HG03432 (cell line): Measurements from ENCODE around the gene DOLK.
A peak's percentile ranks its signal among the peaks of the same experiment; 100 is the strongest.
"Not testable (repeated sequence)": the region's sequence is repeated elsewhere in the genome, so short reads cannot be mapped to it uniquely, and the experiment has no call there.

ENCODE experiments used
- ATAC-seq: cut with Tn5 transposase; IDR thresholded peaks from one replicate; pipeline ENCODE4 v1.9.1; 2021; ENCODE audit warnings: mild to moderate bottlenecking, moderate library complexity; ENCODE audit not compliant: unreplicated experiment

Gene DOLK

DNA sequence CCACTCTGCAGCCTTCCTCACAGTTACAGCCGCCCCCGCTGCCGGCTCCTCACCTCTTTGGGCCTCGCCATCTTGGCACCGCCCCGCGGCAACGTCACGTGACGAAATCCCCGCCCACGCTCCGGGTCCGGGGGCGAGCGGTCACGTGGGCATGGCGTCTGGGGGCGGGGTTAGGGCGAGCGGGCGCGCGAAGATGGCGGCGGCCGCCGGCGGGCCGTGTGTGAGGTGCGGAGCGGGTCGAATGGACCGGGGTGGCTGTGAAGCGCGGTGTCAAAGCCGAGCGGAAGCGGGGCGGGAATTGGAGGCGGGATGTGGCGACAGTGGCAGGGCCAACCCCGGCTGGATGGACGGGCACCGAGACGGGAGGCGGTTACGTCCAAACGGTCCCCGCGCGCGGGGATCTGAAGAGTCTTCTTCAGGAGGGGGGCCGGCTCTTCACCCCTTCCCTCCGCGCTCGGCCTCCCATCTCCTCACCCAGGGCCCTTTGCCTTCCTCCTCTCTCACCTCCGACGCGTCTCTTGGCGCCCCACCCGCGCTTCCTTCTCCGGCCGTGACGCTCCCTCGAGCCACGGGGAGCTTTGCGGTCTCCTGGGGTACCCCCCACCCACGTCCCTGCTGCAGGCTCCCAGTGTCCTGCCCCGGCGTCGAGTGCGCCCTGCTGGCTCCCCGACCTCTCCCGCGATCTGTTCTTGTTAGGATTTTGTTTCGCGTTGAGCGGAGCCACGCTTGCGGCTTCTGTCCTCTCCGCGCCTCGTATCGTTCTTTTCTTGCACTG, at the start of gene DOLK, which contains the start of gene NUP188:
Gene DOLK (minus strand): TSS at position 77 of the 775 bp plus-strand sequence. CDS start 300 bp downstream, outside the sequence.
Gene NUP188 (plus strand): TSS at position 173 of the 775 bp plus-strand sequence. CDS start 21 bp downstream, at position 194.
- ATAC-seq = peak; percentile 74

DNA sequence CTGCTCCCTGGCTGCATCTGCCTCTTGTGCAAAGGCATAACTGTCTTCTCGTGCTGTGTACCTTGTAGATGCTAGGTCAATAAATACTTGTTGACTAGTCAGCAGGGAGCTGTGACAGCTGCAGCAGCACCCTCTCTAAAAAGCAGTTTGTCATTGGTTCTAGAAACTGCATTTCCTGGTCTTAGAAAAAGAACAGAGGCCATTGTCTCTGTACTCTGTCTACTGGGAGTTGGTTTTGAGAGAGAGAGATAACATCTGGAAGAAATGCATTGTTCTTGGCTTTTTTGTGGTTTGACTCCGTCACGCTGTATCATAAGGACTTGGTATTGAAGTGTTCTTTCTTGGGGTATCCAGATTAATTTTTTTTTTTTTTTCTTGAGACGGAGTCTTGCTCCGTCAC, 48.4 kb upstream of the DOLK start:
- ATAC-seq = no peak

- no peak for ATAC-seq
Observed at GRCh38 chr9:128992995-128993394, 45.6 kb upstream of the DOLK start.

DNA sequence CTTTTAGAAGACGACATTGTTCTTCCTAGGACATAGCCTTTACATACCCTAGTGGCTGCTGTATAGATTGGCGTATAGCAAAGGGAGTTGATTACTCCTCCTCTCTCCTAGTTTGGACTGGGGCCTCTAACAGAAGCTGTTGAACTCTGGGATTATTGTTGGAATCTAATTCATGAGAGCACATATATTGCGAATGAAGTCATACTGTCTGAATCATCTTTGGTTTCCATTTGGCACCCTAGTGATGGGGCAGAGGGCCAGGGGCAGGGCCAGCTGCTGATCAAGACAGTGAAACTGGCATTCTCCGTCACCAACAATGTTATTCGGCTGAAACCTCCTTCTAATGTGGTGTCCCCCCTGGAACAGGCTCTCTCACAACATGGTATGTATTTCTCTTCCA, 40.4 kb upstream of the DOLK start:
- no peak for ATAC-seq

DNA sequence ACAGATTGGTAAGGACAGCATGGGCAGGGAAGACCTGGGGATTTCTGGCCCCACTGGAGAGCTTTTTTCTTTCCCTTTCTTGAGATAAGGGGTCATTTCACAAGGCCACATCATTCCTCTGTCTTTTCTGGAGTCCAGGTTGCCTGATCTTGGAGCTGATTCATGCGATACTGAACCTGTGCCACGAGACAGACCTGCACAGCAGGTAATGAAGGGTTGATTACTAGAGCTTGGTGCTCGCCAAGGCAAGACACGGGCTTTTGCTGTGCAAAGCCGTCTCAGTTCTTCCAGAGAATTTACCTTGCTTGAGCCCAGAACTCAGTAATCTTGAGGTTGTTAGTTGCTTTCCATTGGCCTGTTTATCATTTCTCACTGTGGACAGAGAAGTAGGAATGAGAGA, 39.3 kb upstream of the DOLK start:
- ATAC-seq = no peak

DNA sequence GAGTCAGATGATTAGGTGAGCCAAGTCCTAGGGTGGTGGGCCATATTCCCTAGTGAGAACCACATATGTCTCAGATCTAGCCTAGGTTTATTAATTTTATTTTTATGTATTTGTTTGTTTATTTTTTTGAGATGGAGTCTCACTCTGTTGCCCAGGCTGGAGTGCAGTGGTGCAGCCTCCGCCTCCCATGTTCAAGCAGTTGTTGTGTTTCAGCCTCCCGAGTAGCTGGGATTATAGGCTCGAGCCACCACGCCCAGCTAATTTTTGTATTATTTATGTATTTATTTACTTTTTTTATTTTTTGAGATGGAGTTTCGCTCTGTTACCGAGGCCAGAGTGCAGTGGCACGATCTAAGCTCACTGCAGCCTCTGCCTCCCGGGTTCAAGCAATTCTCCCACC, 36.1 kb upstream of the DOLK start:
- no peak for ATAC-seq

- ATAC-seq = no peak
Observed at GRCh38 chr9:128979111-128979510, 31.7 kb upstream of the DOLK start.

DNA sequence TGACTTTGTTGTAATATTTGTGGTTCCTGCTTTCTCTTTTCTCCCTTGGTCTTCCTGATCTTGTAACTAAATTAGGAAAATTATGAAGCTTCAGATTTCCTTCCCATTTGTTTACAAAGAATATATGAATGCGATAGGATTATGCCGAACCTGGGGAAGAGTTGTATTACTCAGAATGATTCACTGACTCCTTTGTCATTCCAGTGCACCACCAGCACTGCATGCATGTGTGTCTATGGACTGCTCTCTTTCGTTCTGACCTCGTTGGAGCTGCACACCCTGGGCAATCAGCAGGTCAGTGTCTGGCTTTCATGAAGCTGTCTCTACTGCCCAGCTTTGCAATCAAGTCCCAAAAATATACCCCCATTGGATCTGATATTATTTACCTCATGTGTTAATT, 25.6 kb upstream of the DOLK start:
- no peak for ATAC-seq

GRCh38 chr9:128969491-128969890, 22.1 kb upstream of the DOLK start:
- no peak for ATAC-seq

DNA sequence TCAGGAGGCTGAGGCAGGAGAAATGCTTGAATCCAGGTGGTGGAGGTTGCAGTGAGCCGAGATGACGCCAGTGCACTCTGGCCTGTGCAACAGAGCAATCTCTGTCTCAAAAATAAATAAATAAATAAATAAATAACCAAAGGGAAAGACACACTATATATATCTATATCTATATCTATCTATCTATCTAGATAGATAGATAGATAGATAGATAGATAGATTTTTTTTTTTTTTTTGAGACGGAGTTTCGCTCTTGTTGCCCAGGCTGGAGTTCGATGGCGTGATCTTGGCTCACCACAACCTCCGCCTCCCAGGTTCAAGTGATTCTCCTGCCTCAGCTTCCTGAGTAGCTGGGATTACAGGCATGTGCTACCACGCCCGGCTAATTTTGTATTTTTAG, 14.0 kb upstream of the DOLK start:
- ATAC-seq = not testable (repeated sequence)

DNA sequence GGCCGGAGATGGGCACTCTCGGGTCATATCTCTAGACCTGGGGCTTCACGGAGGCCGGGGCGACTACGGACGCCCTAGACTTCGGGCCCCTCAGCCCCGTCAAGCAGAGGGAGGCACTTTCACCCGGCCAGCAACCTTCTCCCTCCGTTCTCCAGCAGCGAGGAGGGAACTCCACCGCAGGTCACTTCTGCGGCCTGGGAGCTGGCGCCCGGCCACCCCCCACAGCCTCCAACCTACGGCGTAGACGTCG, 201 bp downstream of the DOLK start:
- ATAC-seq = no peak

GRCh38 chr9:128946571-128947276, 679 bp downstream of the DOLK start:
- no peak for ATAC-seq

- ATAC-seq = no peak
Observed at GRCh38 chr9:128945798-128946501, 1.5 kb downstream of the DOLK start.

- not testable (repeated sequence) for ATAC-seq
Observed at GRCh38 chr9:128944966-128945365, 2.4 kb downstream of the DOLK start.

- ATAC-seq = no peak
Observed at GRCh38 chr9:128943832-128944620, 3.4 kb downstream of the DOLK start.

DNA sequence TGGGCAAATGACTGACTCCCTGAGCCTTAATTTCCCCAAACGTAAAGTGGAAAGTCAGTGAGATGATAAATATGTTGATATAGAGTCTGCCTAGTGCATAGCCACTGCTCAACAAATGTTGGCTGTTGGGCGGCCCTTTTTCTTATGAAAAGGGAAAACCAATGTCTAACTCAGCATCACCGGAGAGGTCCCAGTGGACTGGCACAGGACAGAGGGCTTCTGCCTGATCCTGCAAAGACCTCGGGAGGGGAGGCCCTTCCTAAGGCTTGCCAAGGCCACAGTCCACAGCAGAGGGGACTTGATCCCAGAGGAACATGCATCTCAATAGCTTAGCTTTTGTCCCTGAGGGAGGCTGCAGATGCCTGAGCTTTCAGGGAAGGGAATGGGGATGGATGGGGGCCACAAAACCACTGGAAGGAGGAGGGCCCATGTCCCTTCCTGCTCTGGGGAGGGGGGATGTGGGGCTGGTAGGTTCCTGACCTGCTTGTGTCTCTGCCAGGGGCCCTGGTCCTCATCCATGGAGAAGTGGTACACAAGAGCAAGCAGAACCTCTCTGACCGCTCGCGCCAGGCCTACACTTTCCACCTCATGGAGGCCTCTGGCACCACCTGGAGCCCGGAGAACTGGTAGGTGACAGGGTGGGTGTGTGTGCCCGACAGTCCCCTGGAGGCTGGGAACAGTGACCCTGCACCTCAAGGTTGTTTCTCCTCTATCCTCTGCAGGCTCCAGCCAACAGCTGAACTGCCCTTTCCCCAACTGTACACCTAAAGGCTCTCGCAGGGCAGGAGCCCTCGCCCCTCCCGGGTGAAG, 6.3 kb downstream of the DOLK start:
- no peak for ATAC-seq

DNA sequence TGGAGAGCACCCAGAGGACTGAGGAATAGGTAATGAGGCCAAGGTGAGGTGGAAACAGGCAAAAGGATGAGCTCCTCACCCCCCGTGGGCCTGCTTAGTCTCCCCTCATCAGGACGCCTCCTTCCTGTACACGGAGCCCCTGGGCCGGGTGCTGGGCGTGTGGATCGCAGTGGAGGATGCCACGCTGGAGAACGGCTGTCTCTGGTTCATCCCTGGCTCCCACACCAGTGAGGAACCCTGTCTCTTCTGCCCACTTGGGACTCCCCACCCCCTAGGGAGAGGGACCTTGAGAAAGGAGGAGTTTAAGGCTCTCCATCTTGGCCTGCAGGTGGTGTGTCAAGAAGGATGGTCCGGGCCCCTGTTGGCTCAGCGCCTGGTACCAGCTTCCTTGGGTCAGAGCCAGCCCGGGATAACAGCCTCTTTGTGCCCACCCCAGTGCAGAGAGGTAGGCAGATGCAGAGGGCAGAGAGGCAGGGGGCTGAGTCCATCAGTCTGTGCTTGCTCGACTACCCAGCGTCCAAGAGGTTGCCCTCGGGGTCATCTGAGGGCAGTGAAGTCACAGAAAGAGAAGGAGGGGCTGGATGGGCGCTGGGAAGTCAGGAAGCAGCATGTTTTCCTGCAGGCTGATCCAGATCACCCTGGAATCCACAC, 7.0 kb downstream of the DOLK start:
- no peak for ATAC-seq

DNA sequence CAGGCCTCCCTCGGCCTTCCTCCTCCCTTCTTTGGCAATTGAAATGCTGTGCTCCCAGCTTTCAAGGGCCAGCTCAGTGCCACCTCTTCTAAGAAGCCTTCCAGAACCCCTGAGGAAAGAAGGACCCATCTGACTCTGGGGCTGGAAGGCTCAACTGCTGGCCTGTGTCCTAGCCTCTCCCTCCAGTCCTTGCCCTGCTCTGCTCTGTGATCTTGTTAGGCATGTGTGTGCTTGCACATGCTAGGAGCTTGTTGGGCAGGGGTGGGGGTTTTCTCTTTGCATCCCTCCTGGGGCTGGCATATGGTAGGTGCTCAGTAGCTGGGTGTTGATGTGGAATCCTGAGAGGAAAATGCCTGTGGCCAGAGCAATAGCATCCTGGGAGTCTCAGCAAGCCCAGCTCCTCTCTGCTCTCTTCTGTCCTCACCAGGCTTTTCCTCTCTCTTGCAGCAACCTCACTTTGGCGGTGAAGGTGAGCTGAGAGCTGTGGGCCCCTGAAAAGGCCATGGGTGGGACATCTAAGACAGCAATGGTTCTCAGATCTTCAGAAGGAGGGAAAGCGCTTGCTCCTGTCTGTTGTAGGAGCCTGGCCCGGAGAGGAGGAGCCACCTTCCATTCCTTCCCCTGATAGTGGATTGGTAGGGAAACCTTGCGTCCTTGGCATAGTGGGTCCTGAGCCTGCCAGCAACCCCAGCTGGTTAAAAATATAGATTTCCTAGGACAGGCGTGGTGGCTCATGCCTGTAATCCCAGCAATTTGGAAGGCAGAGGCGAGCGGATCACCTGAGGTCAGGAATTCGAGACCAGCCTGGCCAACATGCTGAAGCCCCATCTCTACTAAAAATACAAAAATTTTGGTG, 9.9 kb downstream of the DOLK start:
- no peak for ATAC-seq
